ENCODE measurements around the gene CD83. TPM values are rescaled to one million over a fixed set of nuclear protein-coding genes. Genes with fewer than 3 reads are reported as not detected.

Gene CD83
- total and polyA plus RNA-seq, 2 experiments from 2014 or later, result 6.2 to 6.6 TPM

- no peak overlapping the region for H2AFZ ChIP-seq
- H3K36me3 ChIP-seq (replicated peaks; ENCODE audit: insufficient read depth, low read depth), result no peaks in the 10 kb centered on the region
- no peak for DNase-seq (ENCODE audit: low spot score)
- TF ChIP-seq CTCF (IDR thresholded peaks at IDR 0.05; ENCODE audit: poor library complexity) (no peak), EZH2 (IDR thresholded peaks at IDR 0.05; ENCODE audit: borderline replicate concordance) (no peak), EZH2phosphoT487 (IDR thresholded peaks at IDR 0.05; ENCODE audit: low read depth, severe bottlenecking, unreplicated experiment) (no peak)
- H3K4me2 ChIP-seq, result no peak overlapping the region
- no peaks in the 10 kb centered on the region for H3K9me2 ChIP-seq (replicated peaks; ENCODE audit: insufficient read depth)
- H3K27me3 ChIP-seq, result no peaks in the 10 kb centered on the region
- H3K4me3 ChIP-seq, result no peak overlapping the region
- no peak overlapping the region for H3K27ac ChIP-seq
- H3K4me1 ChIP-seq (ENCODE audit: insufficient read depth), result no peaks in the 10 kb centered on the region
- WGBS (ENCODE audit: low lambda C conversion rate, missing lambda C conversion rate), result 72% methylated on average over 1 of the region's 1 CpG
- no peaks in the 10 kb centered on the region for H3K79me2 ChIP-seq
- H4K20me1 ChIP-seq (ENCODE audit: insufficient read depth, poor library complexity, severe bottlenecking), result no peaks in the 10 kb centered on the region
- H3K9me3 ChIP-seq (ENCODE audit: low read depth), result no peaks in the 10 kb centered on the region
These were observed 3.0 kb downstream of the CD83 start for GRCh38 chr6:14120546-14120945.

- DNase-seq (ENCODE audit: low spot score), result no peak
- Histone ChIP-seq H3K36me3 (replicated peaks; ENCODE audit: insufficient read depth, low read depth) (no peaks in the 10 kb centered on the region), H3K27ac (no peak overlapping the region), H3K9me2 (replicated peaks; ENCODE audit: insufficient read depth) (no peaks in the 10 kb centered on the region), H2AFZ (no peak overlapping the region), H3K4me2 (no peak overlapping the region), H3K4me3 (no peak overlapping the region), H3K9me3 (ENCODE audit: low read depth) (no peaks in the 10 kb centered on the region), H3K79me2 (no peaks in the 10 kb centered on the region), H4K20me1 (ENCODE audit: insufficient read depth, poor library complexity, severe bottlenecking) (no peaks in the 10 kb centered on the region), H3K27me3 (no peaks in the 10 kb centered on the region), H3K4me1 (ENCODE audit: insufficient read depth) (no peaks in the 10 kb centered on the region)
- WGBS (ENCODE audit: low lambda C conversion rate, missing lambda C conversion rate), result 93% methylated on average over 4 of the region's 4 CpGs
- no peak for TF ChIP-seq CTCF (IDR thresholded peaks at IDR 0.05; ENCODE audit: poor library complexity)
- TF ChIP-seq EZH2phosphoT487 (IDR thresholded peaks at IDR 0.05; ENCODE audit: low read depth, severe bottlenecking, unreplicated experiment), result no peak
- TF ChIP-seq EZH2 (IDR thresholded peaks at IDR 0.05; ENCODE audit: borderline replicate concordance), result no peak
These were observed 4.4 kb downstream of the CD83 start for GRCh38 chr6:14121936-14122344.

- Histone ChIP-seq H3K9me2 (replicated peaks; ENCODE audit: insufficient read depth) (no peaks in the 10 kb centered on the region), H3K4me1 (ENCODE audit: insufficient read depth) (peaks cover 4% of the 10 kb centered on the region), H3K9me3 (ENCODE audit: low read depth) (no peaks in the 10 kb centered on the region), H3K27me3 (no peaks in the 10 kb centered on the region), H2AFZ (no peak overlapping the region), H3K4me2 (no peak overlapping the region), H3K27ac (no peak overlapping the region), H3K4me3 (no peak overlapping the region), H4K20me1 (ENCODE audit: insufficient read depth, poor library complexity, severe bottlenecking) (no peaks in the 10 kb centered on the region), H3K36me3 (replicated peaks; ENCODE audit: insufficient read depth, low read depth) (no peaks in the 10 kb centered on the region), H3K79me2 (no peaks in the 10 kb centered on the region)
- 99% methylated on average over 6 of the region's 6 CpGs for WGBS (ENCODE audit: low lambda C conversion rate, missing lambda C conversion rate)
- no peak for DNase-seq (ENCODE audit: low spot score)
- TF ChIP-seq CTCF (IDR thresholded peaks at IDR 0.05; ENCODE audit: poor library complexity), result no peak
- TF ChIP-seq EZH2 (IDR thresholded peaks at IDR 0.05; ENCODE audit: borderline replicate concordance), result no peak
These were observed 6.0 kb downstream of the CD83 start for GRCh38 chr6:14123386-14124111.

Measured in hepatocyte (in vitro differentiated cells).